Measurements from ENCODE around the gene FHAD1. TPM values are rescaled to one million over a fixed set of nuclear protein-coding genes. Genes with fewer than 3 reads are reported as not detected.

Gene FHAD1
- polyA plus RNA-seq, 1 donor = 0.79 TPM

DNA sequence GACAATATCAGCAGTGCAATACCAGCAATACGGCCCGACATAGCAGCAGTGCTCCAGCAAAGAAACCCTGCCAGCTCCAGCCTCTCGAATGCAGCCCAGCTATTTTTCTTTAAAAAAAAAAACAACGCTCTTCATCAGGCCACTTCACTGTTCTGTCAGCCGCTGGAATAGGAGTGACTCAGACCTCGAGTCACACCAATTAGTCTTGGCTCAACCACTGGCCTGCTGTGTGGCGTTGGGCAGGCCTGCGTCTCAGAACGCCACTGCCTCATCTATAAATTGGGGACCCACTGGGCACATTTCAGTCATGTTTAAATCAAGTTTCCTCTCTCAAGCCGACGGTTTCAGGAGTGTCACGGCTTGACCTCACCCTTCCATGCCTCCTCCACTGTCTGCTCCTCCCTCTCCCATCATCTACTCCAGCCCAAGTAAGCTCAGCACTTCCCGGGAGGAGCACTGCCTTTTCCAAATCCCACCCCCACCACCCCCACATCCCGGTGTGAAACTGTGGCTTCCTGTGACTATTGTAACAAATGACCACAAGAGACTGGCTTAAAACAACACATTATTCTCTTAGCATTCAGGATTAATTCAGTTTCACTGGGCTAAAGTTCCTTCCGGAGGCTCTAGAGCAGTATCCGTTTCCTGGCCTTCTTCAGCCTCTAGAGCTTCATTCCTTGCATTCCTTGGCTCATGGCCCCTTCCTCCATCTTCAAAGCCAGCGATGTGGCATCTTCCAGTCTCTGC is 90.8 kb downstream of the FHAD1 start:
- no peak for DNase-seq
- Histone ChIP-seq H3K27ac (ENCODE audit: low read length) (no peak overlapping the region), H3K27me3 (ENCODE audit: control insufficient read depth, insufficient read depth, low read length) (no peaks in the 10 kb centered on the region), H3K4me1 (ENCODE audit: control insufficient read depth, insufficient read depth, low read length) (peaks cover 12% of the 10 kb centered on the region), H3K9me3 (ENCODE audit: control insufficient read depth, low read depth, low read length) (peaks cover 3% of the 10 kb centered on the region), H3K36me3 (ENCODE audit: control insufficient read depth, insufficient read depth, low read length) (no peaks in the 10 kb centered on the region), H3K4me3 (ENCODE audit: low read length) (no peak overlapping the region)
- WGBS (ENCODE audit: insufficient coverage, low lambda C conversion rate) = no CpG with 5 or more reads among the region's 17 CpGs

- WGBS (ENCODE audit: insufficient coverage, low lambda C conversion rate) = no CpG with 5 or more reads among the region's 4 CpGs
- DNase-seq = peak in 1 of 2 donors; percentile 76
- Histone ChIP-seq H3K36me3 (ENCODE audit: control insufficient read depth, insufficient read depth, low read length) (no peaks in the 10 kb centered on the region), H3K27me3 (ENCODE audit: control insufficient read depth, insufficient read depth, low read length) (no peaks in the 10 kb centered on the region), H3K9me3 (ENCODE audit: control insufficient read depth, low read depth, low read length) (peaks cover 3% of the 10 kb centered on the region), H3K4me1 (ENCODE audit: control insufficient read depth, insufficient read depth, low read length) (peaks cover 12% of the 10 kb centered on the region), H3K27ac (ENCODE audit: low read length) (peak overlapping the region; percentile 54), H3K4me3 (ENCODE audit: low read length) (no peak overlapping the region)
Observed at GRCh38 chr1:15339570-15339969, 92.5 kb downstream of the FHAD1 start.

GRCh38 chr1:15341228-15341627 is 94.2 kb downstream of the FHAD1 start:
- Histone ChIP-seq H3K27me3 (ENCODE audit: control insufficient read depth, insufficient read depth, low read length) (no peaks in the 10 kb centered on the region), H3K9me3 (ENCODE audit: control insufficient read depth, low read depth, low read length) (peaks cover 3% of the 10 kb centered on the region), H3K4me1 (ENCODE audit: control insufficient read depth, insufficient read depth, low read length) (peaks cover 12% of the 10 kb centered on the region), H3K36me3 (ENCODE audit: control insufficient read depth, insufficient read depth, low read length) (no peaks in the 10 kb centered on the region), H3K4me3 (ENCODE audit: low read length) (no peak overlapping the region), H3K27ac (ENCODE audit: low read length) (no peak overlapping the region)
- no peak for DNase-seq
- 86% methylated on average over 1 of the region's 2 CpGs for WGBS (ENCODE audit: insufficient coverage, low lambda C conversion rate)

GRCh38 chr1:15341634-15342407 is 94.8 kb downstream of the FHAD1 start:
- Histone ChIP-seq H3K4me1 (ENCODE audit: control insufficient read depth, insufficient read depth, low read length) (peaks cover 12% of the 10 kb centered on the region), H3K36me3 (ENCODE audit: control insufficient read depth, insufficient read depth, low read length) (no peaks in the 10 kb centered on the region), H3K27me3 (ENCODE audit: control insufficient read depth, insufficient read depth, low read length) (no peaks in the 10 kb centered on the region), H3K9me3 (ENCODE audit: control insufficient read depth, low read depth, low read length) (peaks cover 3% of the 10 kb centered on the region), H3K27ac (ENCODE audit: low read length) (no peak overlapping the region), H3K4me3 (ENCODE audit: low read length) (no peak overlapping the region)
- WGBS (ENCODE audit: insufficient coverage, low lambda C conversion rate) = 92% methylated on average over 2 of the region's 12 CpGs
- no peak for DNase-seq

DNA sequence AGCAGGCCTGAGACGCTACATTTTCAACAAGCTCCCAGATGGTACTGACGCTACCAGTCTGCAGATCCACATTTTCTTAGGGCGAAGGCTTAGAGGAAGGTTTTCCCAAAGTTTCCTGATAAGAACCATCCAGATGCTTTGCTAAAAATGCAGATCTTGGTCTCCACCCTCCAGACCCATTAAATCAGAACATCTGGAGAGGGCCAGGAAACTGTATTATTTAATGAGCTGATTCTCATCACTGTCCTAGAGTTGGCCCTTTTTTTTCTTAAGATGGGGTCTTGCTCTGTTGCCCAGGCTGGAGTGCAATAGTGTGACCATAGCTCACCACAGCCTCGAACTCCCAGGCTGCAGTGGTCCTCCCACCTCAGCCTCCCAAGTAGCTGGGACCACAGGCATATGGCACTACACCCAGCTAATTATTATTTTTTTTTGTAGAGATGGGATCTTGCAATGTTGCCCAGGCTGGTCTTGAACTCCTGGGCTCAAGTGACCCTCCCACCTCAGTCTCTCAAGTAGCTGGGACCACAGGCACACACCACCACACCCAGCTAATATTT is 95.5 kb downstream of the FHAD1 start:
- no peaks in the 10 kb centered on the region for H3K36me3 ChIP-seq (ENCODE audit: control insufficient read depth, insufficient read depth, low read length)
- no peak for DNase-seq
- H3K27me3 ChIP-seq (ENCODE audit: control insufficient read depth, insufficient read depth, low read length) = no peaks in the 10 kb centered on the region
- H3K4me3 ChIP-seq (ENCODE audit: low read length) = no peak overlapping the region
- H3K4me1 ChIP-seq (ENCODE audit: control insufficient read depth, insufficient read depth, low read length) = peaks cover 12% of the 10 kb centered on the region
- peaks cover 3% of the 10 kb centered on the region for H3K9me3 ChIP-seq (ENCODE audit: control insufficient read depth, low read depth, low read length)
- WGBS (ENCODE audit: insufficient coverage, low lambda C conversion rate) = 100% methylated on average over 1 of the region's 4 CpGs
- H3K27ac ChIP-seq (ENCODE audit: low read length) = no peak overlapping the region

- Histone ChIP-seq H3K4me1 (ENCODE audit: control insufficient read depth, insufficient read depth, low read length) (peaks cover 12% of the 10 kb centered on the region), H3K36me3 (ENCODE audit: control insufficient read depth, insufficient read depth, low read length) (no peaks in the 10 kb centered on the region), H3K27ac (ENCODE audit: low read length) (no peak overlapping the region), H3K27me3 (ENCODE audit: control insufficient read depth, insufficient read depth, low read length) (no peaks in the 10 kb centered on the region), H3K4me3 (ENCODE audit: low read length) (no peak overlapping the region), H3K9me3 (ENCODE audit: control insufficient read depth, low read depth, low read length) (peaks cover 3% of the 10 kb centered on the region)
- 88% methylated on average over 2 of the region's 9 CpGs for WGBS (ENCODE audit: insufficient coverage, low lambda C conversion rate)
- no peak for DNase-seq
Observed at GRCh38 chr1:15343099-15343498, 96.1 kb downstream of the FHAD1 start.

- peaks cover 3% of the 10 kb centered on the region for H3K9me3 ChIP-seq (ENCODE audit: control insufficient read depth, low read depth, low read length)
- H3K27me3 ChIP-seq (ENCODE audit: control insufficient read depth, insufficient read depth, low read length) = no peaks in the 10 kb centered on the region
- no peak for DNase-seq
- no peak overlapping the region for H3K27ac ChIP-seq (ENCODE audit: low read length)
- no peaks in the 10 kb centered on the region for H3K36me3 ChIP-seq (ENCODE audit: control insufficient read depth, insufficient read depth, low read length)
- H3K4me1 ChIP-seq (ENCODE audit: control insufficient read depth, insufficient read depth, low read length) = peaks cover 12% of the 10 kb centered on the region
- WGBS (ENCODE audit: insufficient coverage, low lambda C conversion rate) = 72% methylated on average over 4 of the region's 11 CpGs
- H3K4me3 ChIP-seq (ENCODE audit: low read length) = no peak overlapping the region
Observed at GRCh38 chr1:15343729-15344128, 96.7 kb downstream of the FHAD1 start.

- DNase-seq = no peak
- no peak overlapping the region for H3K4me3 ChIP-seq (ENCODE audit: low read length)
- H3K36me3 ChIP-seq (ENCODE audit: control insufficient read depth, insufficient read depth, low read length) = no peaks in the 10 kb centered on the region
- 100% methylated on average over 3 of the region's 3 CpGs for WGBS (ENCODE audit: insufficient coverage, low lambda C conversion rate)
- H3K4me1 ChIP-seq (ENCODE audit: control insufficient read depth, insufficient read depth, low read length) = peaks cover 6% of the 10 kb centered on the region
- no peaks in the 10 kb centered on the region for H3K27me3 ChIP-seq (ENCODE audit: control insufficient read depth, insufficient read depth, low read length)
- H3K27ac ChIP-seq (ENCODE audit: low read length) = no peak overlapping the region
- H3K9me3 ChIP-seq (ENCODE audit: control insufficient read depth, low read depth, low read length) = peaks cover 3% of the 10 kb centered on the region
Observed at GRCh38 chr1:15344380-15344779, 97.4 kb downstream of the FHAD1 start.

GRCh38 chr1:15344800-15345704 is 98.0 kb downstream of the FHAD1 start:
- Histone ChIP-seq H3K36me3 (ENCODE audit: control insufficient read depth, insufficient read depth, low read length) (no peaks in the 10 kb centered on the region), H3K9me3 (ENCODE audit: control insufficient read depth, low read depth, low read length) (peaks cover 3% of the 10 kb centered on the region), H3K4me1 (ENCODE audit: control insufficient read depth, insufficient read depth, low read length) (peaks cover 4% of the 10 kb centered on the region), H3K27me3 (ENCODE audit: control insufficient read depth, insufficient read depth, low read length) (no peaks in the 10 kb centered on the region), H3K27ac (ENCODE audit: low read length) (no peak overlapping the region), H3K4me3 (ENCODE audit: low read length) (no peak overlapping the region)
- 93% methylated on average over 8 of the region's 23 CpGs for WGBS (ENCODE audit: insufficient coverage, low lambda C conversion rate)
- no peak for DNase-seq

All from large intestine (tissue), 3 donors.